Right forelimb (tissue), 1 donor: ENCODE results near the gene AKT2.

Source experiments
- DNase-seq: peaks from one replicate; pipeline ENCODE4 v3.0.0-alpha.2; 2018

Gene AKT2

DNA sequence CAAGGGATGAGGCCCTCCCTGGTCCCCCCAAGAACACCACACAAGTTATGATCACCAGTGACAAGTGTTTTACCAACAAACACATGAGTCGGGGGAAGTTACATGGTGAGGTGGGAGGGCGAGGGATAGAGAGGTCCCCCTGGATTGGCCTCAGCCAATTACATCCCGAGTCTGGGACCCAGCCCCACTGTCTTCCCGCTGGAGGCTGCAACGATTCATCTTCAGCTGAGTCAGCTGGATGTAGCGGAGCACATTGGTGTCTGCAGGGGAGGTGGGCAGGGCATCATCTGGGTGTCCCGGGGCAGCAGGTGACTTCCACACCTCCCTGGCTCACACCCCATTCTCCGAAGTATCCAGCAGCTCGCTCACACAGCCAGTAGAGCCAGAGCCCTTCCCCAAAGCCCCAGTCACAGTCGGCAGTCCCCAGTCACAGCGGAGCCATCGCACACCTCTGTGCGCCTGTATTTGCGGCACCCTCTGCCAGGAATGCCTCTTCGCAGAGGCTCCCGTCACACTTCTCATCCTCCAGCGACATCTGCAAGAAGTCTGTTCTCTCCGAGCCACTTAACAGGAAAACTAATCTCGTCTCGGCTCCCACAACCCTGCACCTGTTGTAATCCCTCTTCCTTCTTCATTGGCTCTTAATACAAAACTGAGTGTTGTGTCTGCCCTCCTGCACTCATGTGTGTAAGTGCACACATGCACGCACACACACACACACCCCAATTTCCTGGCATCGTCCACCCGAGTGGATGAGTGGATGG is 69.0 kb downstream of the AKT2 start:
- no peak for DNase-seq

DNA sequence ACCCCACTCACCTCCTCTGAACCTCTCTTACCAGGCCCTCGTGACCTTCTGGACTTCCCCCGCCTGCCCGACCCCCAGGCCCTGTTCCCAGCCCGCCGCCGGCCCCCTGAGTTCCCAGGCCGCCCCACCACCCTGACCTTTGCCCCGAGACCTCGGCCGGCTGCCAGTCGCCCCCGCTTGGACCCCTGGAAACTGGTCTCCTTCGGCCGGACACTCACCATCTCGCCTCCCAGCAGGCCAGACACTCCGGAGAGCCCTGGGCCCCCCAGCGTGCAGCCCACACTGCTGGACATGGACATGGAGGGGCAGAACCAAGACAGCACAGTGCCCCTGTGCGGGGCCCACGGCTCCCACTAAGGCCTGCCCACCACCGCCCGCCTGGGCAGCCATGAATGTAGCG is 70.2 kb downstream of the AKT2 start:
- DNase-seq, result no peak

DNA sequence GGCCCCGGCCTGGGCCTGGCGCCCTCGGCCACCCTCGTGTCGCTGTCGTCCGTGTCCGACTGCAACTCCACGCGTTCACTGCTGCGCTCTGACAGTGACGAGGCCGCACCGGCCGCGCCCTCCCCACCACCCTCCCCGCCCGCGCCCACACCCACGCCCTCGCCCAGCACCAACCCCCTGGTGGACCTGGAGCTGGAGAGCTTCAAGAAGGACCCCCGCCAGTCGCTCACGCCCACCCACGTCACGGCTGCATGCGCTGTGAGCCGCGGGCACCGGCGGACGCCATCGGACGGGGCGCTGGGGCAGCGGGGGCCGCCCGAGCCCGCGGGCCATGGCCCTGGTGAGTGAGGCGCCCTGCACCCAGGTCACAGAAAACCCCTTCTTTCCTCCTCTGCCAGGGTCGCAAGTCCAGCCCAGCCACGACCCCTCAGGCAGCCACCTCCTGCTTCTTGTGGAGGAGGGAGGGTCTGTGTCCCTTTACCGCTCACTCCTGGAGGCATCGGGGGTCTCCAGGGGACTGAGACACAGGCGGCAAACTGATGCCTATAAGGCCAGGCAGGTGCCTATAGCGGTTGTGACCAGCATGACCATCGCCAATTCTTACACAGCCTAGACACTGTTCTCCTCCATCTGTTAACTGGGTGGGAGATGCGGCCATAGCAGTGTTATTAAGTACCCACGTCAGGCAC is 71.1 kb downstream of the AKT2 start:
- DNase-seq, result no peak

DNA sequence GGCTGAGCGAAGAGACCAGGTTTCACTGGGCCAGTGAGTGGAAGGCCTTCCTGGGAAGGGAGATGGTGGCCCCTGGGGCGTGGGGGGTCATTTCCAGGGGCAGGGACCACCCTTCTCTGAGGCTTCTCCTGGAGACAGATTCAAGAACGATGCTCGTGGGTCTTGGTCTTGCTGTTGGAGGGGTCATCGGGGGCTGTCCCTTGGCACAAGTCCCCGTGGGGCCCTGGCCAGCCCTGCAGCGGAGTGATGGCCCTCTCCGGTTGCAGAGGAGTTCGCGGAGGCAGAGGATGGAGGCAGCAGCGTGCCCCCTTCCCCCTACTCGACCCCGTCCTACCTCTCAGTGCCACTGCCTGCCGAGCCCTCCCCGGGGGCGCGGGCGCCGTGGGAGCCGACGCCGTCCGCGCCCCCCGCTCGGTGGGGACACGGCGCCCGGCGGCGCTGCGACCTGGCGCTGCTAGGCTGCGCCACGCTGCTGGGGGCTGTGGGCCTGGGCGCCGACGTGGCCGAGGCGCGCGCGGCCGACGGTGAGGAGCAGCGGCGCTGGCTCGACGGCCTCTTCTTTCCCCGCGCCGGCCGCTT is 71.8 kb downstream of the AKT2 start:
- DNase-seq, result no peak

DNA sequence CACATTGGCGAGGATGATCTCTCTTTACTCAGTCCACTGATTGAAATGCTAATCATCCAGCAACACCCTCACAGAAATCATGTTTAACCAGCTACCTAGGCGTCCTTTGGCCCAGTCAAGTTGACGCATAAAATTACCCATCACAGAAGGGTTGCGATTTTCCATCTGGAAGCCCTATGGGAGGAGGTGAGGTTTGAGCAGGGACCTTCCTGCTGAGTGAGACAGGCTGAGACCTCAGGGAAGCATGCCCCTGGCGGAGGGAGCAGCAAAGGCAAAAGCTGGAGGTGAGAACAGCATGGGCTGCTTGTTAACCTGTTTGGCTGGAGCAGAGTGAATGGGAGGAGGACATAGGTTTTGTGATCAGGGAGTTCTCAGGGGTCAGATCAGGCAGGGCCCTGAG is 74.3 kb downstream of the AKT2 start:
- no peak for DNase-seq

DNA sequence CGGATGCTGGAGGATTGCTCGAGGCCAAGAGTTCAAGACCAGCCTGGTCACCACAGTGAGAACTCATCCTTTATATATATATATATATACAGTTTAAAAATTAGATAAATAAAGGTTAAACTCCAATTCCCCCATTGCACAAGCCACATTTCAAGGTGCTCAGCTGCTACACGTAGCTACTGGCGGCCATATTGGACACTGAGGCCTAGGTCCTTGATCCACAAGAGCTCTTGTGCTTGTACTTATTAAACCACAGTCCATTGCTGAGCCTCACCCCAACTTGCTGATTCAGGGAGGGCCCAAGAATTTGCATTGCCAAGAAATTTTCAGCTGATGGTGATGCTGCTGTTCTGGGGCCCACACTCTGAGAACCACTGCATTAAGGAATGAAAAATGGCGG is 76.5 kb downstream of the AKT2 start:
- no peak for DNase-seq

DNA sequence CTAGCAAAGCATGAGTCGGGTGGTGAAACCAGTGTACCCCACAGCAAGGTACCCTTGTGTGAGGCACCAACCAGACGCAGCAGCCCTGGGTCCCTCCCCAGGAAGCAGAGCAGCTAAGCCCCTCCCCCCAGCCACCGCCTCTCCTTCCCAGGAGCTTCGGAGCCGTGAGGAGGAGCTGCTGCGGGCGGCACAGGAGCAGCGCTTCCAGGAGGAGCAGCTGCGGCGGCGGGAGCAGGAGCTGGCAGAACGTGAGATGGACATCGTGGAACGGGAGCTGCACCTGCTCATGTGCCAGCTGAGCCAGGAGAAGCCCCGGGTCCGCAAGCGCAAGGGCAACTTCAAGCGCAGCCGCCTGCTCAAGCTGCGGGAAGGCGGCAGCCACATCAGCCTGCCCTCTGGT is 79.4 kb downstream of the AKT2 start:
- DNase-seq, result no peak

DNA sequence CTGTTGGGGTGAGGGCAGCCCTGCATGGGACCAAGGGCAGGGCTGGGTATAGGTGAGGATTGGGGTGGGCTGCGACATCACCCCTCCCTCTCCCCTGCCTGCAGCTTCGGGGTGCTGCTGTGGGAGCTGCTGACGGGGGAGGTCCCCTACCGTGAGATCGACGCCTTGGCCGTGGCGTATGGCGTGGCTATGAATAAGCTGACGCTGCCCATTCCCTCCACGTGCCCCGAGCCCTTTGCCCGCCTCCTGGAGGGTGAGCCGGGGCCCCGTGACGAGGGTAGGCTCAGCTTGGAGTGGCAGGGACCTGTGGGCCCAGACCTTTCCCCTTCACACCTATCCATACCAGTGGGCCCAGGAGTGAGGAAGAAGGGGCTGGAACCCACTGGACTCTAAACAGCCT is 80.8 kb downstream of the AKT2 start:
- DNase-seq, result no peak

DNA sequence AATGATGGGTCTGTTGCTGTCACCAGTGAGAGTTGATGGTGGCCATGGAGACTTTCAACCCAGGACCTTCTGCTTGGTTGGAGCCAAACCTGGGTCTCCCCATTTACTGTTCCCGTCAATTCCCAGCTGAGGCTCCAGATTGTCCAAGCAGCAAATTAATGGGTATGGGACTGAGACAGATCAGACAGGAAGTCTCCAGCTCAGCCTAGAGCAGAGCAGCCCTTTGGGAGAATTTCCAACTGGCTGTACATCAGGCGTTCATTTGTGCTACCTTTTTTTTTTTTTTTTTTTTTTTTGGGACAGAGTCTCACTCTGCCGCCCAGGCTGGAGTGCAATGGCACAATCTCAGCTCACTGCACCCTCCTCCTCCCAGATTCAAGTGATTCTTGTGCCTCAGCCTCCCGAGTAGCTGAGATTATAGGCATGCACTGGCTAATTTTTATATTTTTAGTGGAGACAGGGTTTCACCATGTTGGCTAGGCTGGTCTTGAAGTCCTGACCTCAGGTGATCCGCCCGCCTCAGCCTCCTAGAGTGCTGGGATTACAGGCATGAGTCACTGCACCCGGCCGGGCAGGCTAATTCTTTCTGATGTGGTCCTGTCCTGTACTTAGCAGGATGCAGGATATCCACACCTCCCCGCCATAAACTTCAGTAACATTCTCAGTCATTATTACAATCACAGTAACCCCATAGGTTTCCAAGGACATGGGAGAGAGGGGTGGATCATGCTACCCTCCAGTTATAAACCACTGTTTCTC is 84.6 kb downstream of the AKT2 start:
- no peak for DNase-seq

DNA sequence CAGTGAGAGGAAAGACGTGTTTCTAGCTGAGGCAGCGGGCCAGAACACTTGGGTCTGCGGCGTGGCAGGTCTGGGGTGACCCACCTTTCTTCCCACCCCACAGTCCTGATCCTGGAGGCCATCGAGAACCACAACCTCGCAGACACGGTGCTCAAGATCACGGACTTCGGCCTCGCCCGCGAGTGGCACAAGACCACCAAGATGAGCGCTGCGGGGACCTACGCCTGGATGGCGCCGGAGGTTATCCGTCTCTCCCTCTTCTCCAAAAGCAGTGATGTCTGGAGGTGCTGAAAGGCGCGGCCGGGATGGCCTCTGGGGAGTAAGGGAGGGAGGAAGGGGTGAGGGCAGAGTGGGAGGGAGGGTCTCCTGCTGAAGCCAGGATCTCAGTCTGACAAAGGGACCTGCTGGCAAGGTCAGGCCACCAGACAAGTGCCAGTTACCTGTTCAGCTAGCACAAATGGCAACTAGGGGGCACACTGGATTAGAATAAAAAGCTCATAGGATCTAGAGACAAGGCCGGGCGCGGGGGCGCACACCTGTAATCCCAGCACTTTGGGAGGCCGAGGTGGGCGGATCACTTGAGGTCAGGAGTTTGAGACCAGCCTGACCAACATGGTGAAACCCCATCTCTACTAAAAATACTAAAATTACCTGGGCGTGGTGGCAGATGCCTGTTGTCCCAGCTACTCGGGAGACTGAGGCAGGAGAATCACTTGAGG is 86.7 kb downstream of the AKT2 start:
- DNase-seq, result no peak

DNA sequence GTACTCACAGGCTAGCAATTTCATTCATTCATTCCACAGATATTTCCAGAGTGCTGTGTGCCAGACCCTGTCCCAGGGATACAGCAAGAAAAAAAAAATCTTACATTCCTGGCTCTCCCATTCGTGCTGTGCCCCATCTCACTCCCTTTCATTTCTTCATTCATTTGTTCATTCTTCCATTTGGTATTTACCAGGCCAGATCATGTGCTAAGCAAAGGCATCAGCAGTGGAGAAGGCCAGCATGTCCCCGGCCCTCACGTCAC is 91.6 kb downstream of the AKT2 start:
- no peak for DNase-seq

DNA sequence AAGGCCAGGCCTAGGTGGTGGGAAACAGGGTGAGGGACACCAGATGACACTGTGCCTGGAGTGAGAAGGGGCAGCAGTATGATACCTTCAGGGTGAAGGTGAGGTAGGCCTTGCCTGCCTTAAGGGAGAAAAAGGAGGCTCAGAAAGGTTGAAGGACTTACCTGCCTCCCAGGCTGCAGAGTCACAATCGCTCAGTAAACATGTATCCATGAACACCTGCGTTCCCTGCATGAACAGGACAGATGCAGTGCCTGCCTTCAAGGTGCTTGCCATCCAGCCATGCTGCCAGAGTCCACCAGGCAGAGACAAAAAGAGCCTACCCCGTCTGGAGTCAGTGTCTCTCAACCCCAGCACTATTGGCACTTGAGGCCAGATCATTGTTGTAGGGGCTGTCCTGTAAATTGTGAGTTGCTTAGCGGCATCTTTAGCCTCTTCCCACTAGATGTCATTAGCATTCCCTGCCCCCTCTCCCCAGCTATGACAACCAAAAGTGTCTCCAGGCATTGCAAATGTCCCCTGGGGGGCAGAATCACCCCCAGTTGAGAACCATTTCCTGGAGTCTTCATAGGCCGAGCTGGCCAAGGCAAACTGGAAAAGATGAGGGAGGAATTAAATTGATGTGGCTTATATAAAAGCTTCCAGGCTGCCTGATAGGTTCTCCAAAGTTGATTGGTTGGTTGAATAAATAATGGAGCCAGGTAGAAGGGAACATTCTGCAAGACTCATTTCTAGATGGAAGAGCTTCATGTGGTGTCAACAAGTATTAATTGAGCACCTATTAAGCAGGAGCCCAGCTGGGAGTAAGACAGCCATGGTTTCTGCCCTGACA is 92.2 kb downstream of the AKT2 start:
- DNase-seq, result no peak

DNA sequence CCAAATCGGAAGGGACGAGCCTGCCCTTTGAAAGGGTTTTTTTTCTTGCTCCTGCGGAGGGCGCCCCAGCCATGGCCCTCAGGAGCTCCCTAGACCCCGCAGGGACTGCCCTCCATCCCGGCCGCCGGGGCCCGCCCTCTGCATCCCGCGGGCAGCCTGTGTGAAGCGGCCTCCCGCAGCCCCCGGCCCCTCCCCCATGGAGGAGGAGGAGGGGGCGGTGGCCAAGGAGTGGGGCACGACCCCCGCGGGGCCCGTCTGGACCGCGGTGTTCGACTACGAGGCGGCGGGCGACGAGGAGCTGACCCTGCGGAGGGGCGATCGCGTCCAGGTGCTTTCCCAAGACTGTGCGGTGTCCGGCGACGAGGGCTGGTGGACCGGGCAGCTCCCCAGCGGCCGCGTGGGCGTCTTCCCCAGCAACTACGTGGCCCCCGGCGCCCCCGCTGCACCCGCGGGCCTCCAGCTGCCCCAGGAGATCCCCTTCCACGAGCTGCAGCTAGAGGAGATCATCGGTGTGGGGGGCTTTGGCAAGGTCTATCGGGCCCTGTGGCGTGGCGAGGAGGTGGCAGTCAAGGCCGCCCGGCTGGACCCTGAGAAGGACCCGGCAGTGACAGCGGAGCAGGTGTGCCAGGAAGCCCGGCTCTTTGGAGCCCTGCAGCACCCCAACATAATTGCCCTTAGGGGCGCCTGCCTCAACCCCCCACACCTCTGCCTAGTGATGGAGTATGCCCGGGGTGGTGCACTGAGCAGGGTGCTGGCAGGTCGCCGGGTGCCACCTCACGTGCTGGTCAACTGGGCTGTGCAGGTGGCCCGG is 93.1 kb downstream of the AKT2 start:
- DNase-seq, result peak; percentile 54

DNA sequence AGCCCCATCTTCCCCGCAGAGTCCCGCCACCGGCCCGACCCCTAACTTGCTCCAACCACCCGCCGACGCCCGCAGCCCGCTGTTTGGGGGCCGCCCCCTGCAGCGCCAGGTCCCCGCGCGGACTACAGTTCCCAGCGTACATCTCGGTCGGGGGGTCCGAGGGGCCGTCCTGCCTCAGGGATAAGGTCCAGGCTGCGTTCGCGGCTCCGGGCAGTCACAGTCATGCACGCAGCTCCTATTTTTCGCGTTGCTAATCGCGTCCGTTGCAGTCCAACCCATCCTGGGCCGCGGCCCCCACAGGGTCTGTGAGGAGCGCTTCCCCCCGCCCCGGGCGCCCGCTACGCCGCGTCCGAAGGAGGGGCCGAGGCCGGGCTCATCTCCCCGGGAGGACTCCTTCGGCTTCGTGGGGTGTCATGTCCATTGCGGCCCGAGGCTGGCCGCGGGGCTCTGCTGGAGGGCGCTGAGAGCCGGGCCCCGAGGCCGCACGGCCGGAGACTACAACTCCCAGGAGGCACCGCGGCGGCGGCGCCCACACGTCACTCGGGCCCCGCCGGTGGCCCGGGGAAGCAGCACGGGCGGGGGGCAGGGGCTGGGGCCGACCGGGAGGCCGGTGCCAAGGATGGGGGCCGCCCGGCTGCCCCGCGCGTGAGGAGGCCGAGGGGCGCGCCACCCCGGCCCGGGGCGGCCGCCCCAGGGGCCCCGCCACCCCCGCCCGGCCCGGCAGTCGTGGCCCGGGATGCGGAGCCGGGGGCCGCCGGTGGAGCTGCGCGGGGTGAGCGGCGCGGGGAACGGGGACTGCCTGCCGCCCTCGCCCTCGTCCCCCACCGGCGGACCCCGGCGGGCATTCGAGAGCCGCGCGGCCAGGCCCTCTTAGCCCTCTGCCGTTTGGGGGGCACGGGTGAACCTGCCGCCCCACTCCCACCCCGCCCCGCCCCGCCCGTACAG is 94.0 kb downstream of the AKT2 start, which contains the start of gene MAP3K10:
TSS of gene MAP3K10 (plus strand) at position 536 of the 945 bp plus-strand sequence. CDS start 606 bp downstream, outside the sequence.
- peak; percentile 85 for DNase-seq

DNA sequence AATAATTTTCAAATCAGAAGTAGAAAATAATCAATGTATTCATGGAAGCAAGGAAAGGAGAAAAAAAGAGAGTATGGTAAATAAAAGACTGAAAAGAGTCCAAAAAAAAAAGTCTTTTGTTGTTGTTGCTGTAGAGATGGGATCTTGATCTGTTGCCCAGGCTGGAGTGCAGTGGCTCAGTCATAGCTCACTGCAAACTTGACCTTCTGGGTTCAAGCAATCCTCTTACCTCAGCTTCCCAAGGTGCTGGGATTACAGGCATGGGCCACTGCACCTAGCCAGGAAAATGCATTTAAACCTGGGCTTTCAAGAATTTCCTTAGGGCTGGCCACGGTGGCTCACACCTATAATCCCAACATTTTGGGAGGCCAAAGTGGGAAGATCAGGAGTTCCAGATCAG is 100.9 kb downstream of the AKT2 start:
- DNase-seq, result no peak
